H9 (cell line): ENCODE results near the gene CSRNP3. TPM values are rescaled to one million over a fixed set of nuclear protein-coding genes. Genes with fewer than 3 reads are reported as not detected.

Experiments
- DNase-seq: peaks from one replicate; pipeline ENCODE4 v3.0.0-alpha.2; 2017
- H2AFZ ChIP-seq: one replicate; pipeline ENCODE4 v1.6.1; 2013; ENCODE audit warnings: mild to moderate bottlenecking, low read length, control low read depth, moderate library complexity
- H2AK5ac ChIP-seq: 2 replicates; pipeline ENCODE4 v1.6.1; 2013; ENCODE audit warnings: low read length, control low read depth, mixed read lengths; ENCODE audit not compliant: insufficient read length
- H2BK120ac ChIP-seq: one replicate; pipeline ENCODE4 v1.6.1; 2013; ENCODE audit warnings: low read depth, mild to moderate bottlenecking, low read length, control low read depth, inconsistent platforms; ENCODE audit not compliant: poor library complexity, severe bottlenecking
- H2BK12ac ChIP-seq: 2 replicates; pipeline ENCODE4 v1.6.1; 2013; ENCODE audit warnings: low read length, control low read depth, mixed read lengths, low read depth; ENCODE audit not compliant: insufficient read length
- H2BK15ac ChIP-seq: 2 replicates; pipeline ENCODE4 v1.6.1; 2013; ENCODE audit warnings: low read depth, low read length, control low read depth
- H2BK20ac ChIP-seq: one replicate; pipeline ENCODE4 v1.6.1; 2013; ENCODE audit warnings: low read depth, mild to moderate bottlenecking, low read length, control low read depth, inconsistent platforms; ENCODE audit not compliant: poor library complexity, severe bottlenecking
- H2BK5ac ChIP-seq: 2 replicates; pipeline ENCODE4 v1.6.1; 2013; ENCODE audit warnings: low read length, control low read depth, mixed read lengths; ENCODE audit not compliant: insufficient read length
- H3K14ac ChIP-seq: 2 replicates; pipeline ENCODE4 v1.6.1; 2013; ENCODE audit warnings: low read length, control low read depth; ENCODE audit not compliant: insufficient read depth
- H3K18ac ChIP-seq: 2 replicates; pipeline ENCODE4 v1.6.1; 2013; ENCODE audit warnings: low read depth, mild to moderate bottlenecking, mixed read lengths, low read length, control low read depth; ENCODE audit not compliant: insufficient read length
- H3K23ac ChIP-seq: 2 replicates; pipeline ENCODE4 v1.6.1; 2013; ENCODE audit warnings: low read length, control low read depth, mixed read lengths, low read depth; ENCODE audit not compliant: insufficient read length
- H3K23me2 ChIP-seq: 2 replicates; pipeline ENCODE4 v1.6.1; 2013; ENCODE audit warnings: low read depth, mild to moderate bottlenecking, mixed read lengths, low read length, control low read depth; ENCODE audit not compliant: insufficient read length, poor library complexity, severe bottlenecking
- H3K27ac ChIP-seq: 2 replicates; pipeline ENCODE4 v1.5.1; 2013; ENCODE audit warnings: low read length, control low read depth, mixed read lengths, low read depth; ENCODE audit not compliant: insufficient read length
- H3K27me3 ChIP-seq: 2 replicates; pipeline ENCODE4 v1.6.1; 2013; ENCODE audit warnings: low read length, control low read depth, inconsistent platforms; ENCODE audit not compliant: insufficient read depth
- H3K4ac ChIP-seq: 2 replicates; pipeline ENCODE4 v1.6.1; 2013; ENCODE audit warnings: low read depth, mild to moderate bottlenecking, control low read depth, inconsistent platforms, low read length, moderate library complexity
- H3K4me1 ChIP-seq: 2 replicates; pipeline ENCODE4 v1.6.1; 2013; ENCODE audit warnings: low read length, control low read depth, inconsistent platforms; ENCODE audit not compliant: insufficient read depth
- H3K4me2 ChIP-seq: 2 replicates; pipeline ENCODE4 v1.6.1; 2013; ENCODE audit warnings: low read length, control low read depth, mixed read lengths; ENCODE audit not compliant: insufficient read length, insufficient read depth
- H3K56ac ChIP-seq: 2 replicates; pipeline ENCODE4 v1.6.1; 2013; ENCODE audit warnings: low read depth, mild to moderate bottlenecking, mixed read lengths, low read length, control low read depth; ENCODE audit not compliant: insufficient read length
- H3K79me1 ChIP-seq: 2 replicates; pipeline ENCODE4 v1.6.1; 2013; ENCODE audit warnings: low read depth, mild to moderate bottlenecking, moderate library complexity, low read length, control low read depth, inconsistent platforms; ENCODE audit not compliant: insufficient read depth, poor library complexity, severe bottlenecking
- H3K79me2 ChIP-seq: 2 replicates; pipeline ENCODE4 v1.6.1; 2013; ENCODE audit warnings: low read length, control low read depth, inconsistent platforms; ENCODE audit not compliant: insufficient read depth
- H3K9ac ChIP-seq: 2 replicates; pipeline ENCODE4 v1.6.1; 2013; ENCODE audit warnings: low read length, control low read depth, mixed read lengths; ENCODE audit not compliant: insufficient read length; ENCODE audit errors: extremely low read depth
- H3K9me3 ChIP-seq: one replicate; pipeline ENCODE4 v1.6.1; 2013; ENCODE audit warnings: low read depth, low read length, inconsistent platforms; ENCODE audit not compliant: control insufficient read depth
- H3T11ph ChIP-seq: one replicate; pipeline ENCODE4 v1.6.1; 2013; ENCODE audit warnings: mild to moderate bottlenecking, low read length, control low read depth, inconsistent platforms
- H4K20me1 ChIP-seq: one replicate; pipeline ENCODE4 v1.6.1; 2013; ENCODE audit not compliant: control insufficient read depth, insufficient read length, insufficient read depth
- H4K5ac ChIP-seq: 2 replicates; pipeline ENCODE4 v1.6.1; 2013; ENCODE audit warnings: low read depth, mild to moderate bottlenecking, mixed read lengths, low read length, control low read depth; ENCODE audit not compliant: insufficient read length
- H4K8ac ChIP-seq: replicated peaks from 2 replicates; pipeline ENCODE4 v1.6.1; 2013; ENCODE audit warnings: low read length, control low read depth, mixed read lengths, low read depth; ENCODE audit not compliant: insufficient read length
- H4K91ac ChIP-seq: 2 replicates; pipeline ENCODE4 v1.6.1; 2013; ENCODE audit warnings: low read depth, mild to moderate bottlenecking, moderate library complexity, mixed read lengths, low read length, control low read depth; ENCODE audit not compliant: insufficient read length
- H3K27ac Mint-ChIP-seq, 3 experiments: 2 replicates in 2 of 3; 3 replicates in 1 of 3; pipeline ENCODE4 v1.8.0; 2020 to 2021; ENCODE audit warnings: mixed read lengths in 3 of 3, mild to moderate bottlenecking in 1 of 3, moderate library complexity in 1 of 3
- H3K27me3 Mint-ChIP-seq: 2 replicates; pipeline ENCODE4 v1.8.0; 2021; ENCODE audit warnings: low read depth, mild to moderate bottlenecking, moderate library complexity, mixed read lengths
- H3K36me3 Mint-ChIP-seq, 3 experiments: 2 replicates in 2 of 3; 3 replicates in 1 of 3; pipeline ENCODE4 v1.8.0; 2020 to 2021; ENCODE audit warnings: low read depth in 3 of 3, mixed read lengths in 3 of 3; ENCODE audit not compliant: insufficient read depth in 1 of 3
- H3K4me1 Mint-ChIP-seq, 2 experiments: 2 replicates each; pipeline ENCODE4 v1.8.0; 2020; ENCODE audit warnings: mixed read lengths in 2 of 2
- H3K4me3 Mint-ChIP-seq, 2 experiments: 2 replicates in 1 of 2; 3 replicates in 1 of 2; pipeline ENCODE4 v1.8.0; 2020 to 2021; ENCODE audit warnings: mild to moderate bottlenecking in 2 of 2, mixed read lengths in 2 of 2, moderate library complexity in 1 of 2
- H3K9me3 Mint-ChIP-seq, 2 experiments: 2 replicates in 1 of 2; 3 replicates in 1 of 2; pipeline ENCODE4 v1.8.0; 2020; ENCODE audit warnings: mild to moderate bottlenecking in 2 of 2, mixed read lengths in 2 of 2, moderate library complexity in 1 of 2
- WGBS: extraction: QIAGEN DNeasy Blood & Tissue Kit; methylation state at CpG from one replicate; pipeline ENCODE4 v1.1.7; 2013; ENCODE audit warnings: missing lambda C conversion rate, low lambda C conversion rate, mixed read lengths; ENCODE audit not compliant: insufficient read length; ENCODE audit errors: extremely low coverage; 5-methylcytosine and 5-hydroxymethylcytosine counted together
- total RNA-seq: library from RNA; stranded (reverse); gene quantifications from 2 replicates; pipeline ENCODE4 v1.2.1, GENCODE V29; 2021
- TF ChIP-seq, protein P1 (sequence below): fragments of 200-600 bp; sonication (generic); conservative IDR thresholded peaks from 3 replicates; pipeline ENCODE4 v1.8.0; 2021; ENCODE audit warnings: antibody characterized with exemption, mild to moderate bottlenecking

The CSRNP3 gene
- total RNA-seq, 1 experiment from 2014 or later, result 3.6 TPM

GRCh38 chr2:165634855-165635254 lies 165.4 kb downstream of the CSRNP3 start:
- H3K23me2 ChIP-seq, result no peaks in the 10 kb centered on the region
- H3K23ac ChIP-seq, result no peak overlapping the region
- H2AK5ac ChIP-seq, result no peak overlapping the region
- H3K4ac ChIP-seq, result no peak overlapping the region
- no peak overlapping the region for H3T11ph ChIP-seq
- H3K27me3 Mint-ChIP-seq, result no peaks in the 10 kb centered on the region
- no peak overlapping the region for H2BK20ac ChIP-seq
- no peaks in the 10 kb centered on the region for H3K27me3 ChIP-seq
- WGBS, result no CpG with 5 or more reads among the region's 4 CpGs
- H3K27ac ChIP-seq, result peak overlapping the region; percentile 15
- H2BK15ac ChIP-seq, result no peak overlapping the region
- no peak overlapping the region for H4K8ac ChIP-seq
- no peaks in the 10 kb centered on the region for H3K36me3 Mint-ChIP-seq
- peaks cover 47 to 50% of the 10 kb centered on the region in 2 experiments for H3K4me1 Mint-ChIP-seq
- no peaks in the 10 kb centered on the region for H3K9me3 ChIP-seq
- peaks cover 2% of the 10 kb centered on the region for H4K20me1 ChIP-seq
- H3K4me1 ChIP-seq, result peaks cover 2% of the 10 kb centered on the region; the same call in 1 of the 2 replicates
- TF ChIP-seq, protein P1, sequence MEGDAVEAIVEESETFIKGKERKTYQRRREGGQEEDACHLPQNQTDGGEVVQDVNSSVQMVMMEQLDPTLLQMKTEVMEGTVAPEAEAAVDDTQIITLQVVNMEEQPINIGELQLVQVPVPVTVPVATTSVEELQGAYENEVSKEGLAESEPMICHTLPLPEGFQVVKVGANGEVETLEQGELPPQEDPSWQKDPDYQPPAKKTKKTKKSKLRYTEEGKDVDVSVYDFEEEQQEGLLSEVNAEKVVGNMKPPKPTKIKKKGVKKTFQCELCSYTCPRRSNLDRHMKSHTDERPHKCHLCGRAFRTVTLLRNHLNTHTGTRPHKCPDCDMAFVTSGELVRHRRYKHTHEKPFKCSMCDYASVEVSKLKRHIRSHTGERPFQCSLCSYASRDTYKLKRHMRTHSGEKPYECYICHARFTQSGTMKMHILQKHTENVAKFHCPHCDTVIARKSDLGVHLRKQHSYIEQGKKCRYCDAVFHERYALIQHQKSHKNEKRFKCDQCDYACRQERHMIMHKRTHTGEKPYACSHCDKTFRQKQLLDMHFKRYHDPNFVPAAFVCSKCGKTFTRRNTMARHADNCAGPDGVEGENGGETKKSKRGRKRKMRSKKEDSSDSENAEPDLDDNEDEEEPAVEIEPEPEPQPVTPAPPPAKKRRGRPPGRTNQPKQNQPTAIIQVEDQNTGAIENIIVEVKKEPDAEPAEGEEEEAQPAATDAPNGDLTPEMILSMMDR, result no peak
- H3K27ac Mint-ChIP-seq, result peak overlapping the region; percentile 37 to 93 (median 87)
- peak; percentile 69 for DNase-seq
- H3K18ac ChIP-seq, result no peak overlapping the region
- H2BK12ac ChIP-seq, result no peak overlapping the region
- H3K4me2 ChIP-seq, result no peak overlapping the region
- no peak overlapping the region for H4K5ac ChIP-seq
- H2BK120ac ChIP-seq, result no peak overlapping the region
- H4K91ac ChIP-seq, result no peak overlapping the region
- no peak overlapping the region for H3K56ac ChIP-seq
- 0 out of 5 replicates have a peak overlapping the region, but pooled peaks of 1 of the 2 experiments have one; percentile 47 for H3K4me3 Mint-ChIP-seq
- H3K9ac ChIP-seq, result no peak overlapping the region
- no peak overlapping the region for H2BK5ac ChIP-seq
- H3K9me3 Mint-ChIP-seq, result no peaks in the 10 kb centered on the region
- no peaks in the 10 kb centered on the region for H3K79me1 ChIP-seq
- no peak overlapping the region for H2AFZ ChIP-seq
- H3K14ac ChIP-seq, result no peak overlapping the region
- no peaks in the 10 kb centered on the region for H3K79me2 ChIP-seq
